Adrenal gland (tissue), 5 donors: ENCODE results near the gene MAS1L.

ENCODE experiments used
- POLR2A ChIP-seq, 2 donors: fragments of 450-650 bp; IDR thresholded peaks; one replicate each; pipeline ENCODE4 v1.6.1; 2017; ENCODE audit warnings: antibody characterized with exemption in 2 of 2, mild to moderate bottlenecking in 2 of 2, moderate library complexity in 1 of 2
- TF ChIP-seq, protein P1 (sequence below), 6 experiments: fragments of 450-650 bp in 4 of 6; fragments of 200-600 bp in 2 of 6; sonication (generic) in 1 of 6; IDR thresholded peaks; 1 replicate in 5 of 6; 2 replicates in 1 of 6; pipeline versions ENCODE4 v1.5.1 to v1.8.0; 2016 to 2021; ENCODE audit warnings: antibody characterized with exemption in 6 of 6, mild to moderate bottlenecking in 2 of 6, moderate library complexity in 1 of 6
- donor health status: DM: no; HTN: no; CAD: no.

- no peak for TF ChIP-seq POLR2A (IDR thresholded peaks at IDR 0.05)
- TF ChIP-seq, protein P1, sequence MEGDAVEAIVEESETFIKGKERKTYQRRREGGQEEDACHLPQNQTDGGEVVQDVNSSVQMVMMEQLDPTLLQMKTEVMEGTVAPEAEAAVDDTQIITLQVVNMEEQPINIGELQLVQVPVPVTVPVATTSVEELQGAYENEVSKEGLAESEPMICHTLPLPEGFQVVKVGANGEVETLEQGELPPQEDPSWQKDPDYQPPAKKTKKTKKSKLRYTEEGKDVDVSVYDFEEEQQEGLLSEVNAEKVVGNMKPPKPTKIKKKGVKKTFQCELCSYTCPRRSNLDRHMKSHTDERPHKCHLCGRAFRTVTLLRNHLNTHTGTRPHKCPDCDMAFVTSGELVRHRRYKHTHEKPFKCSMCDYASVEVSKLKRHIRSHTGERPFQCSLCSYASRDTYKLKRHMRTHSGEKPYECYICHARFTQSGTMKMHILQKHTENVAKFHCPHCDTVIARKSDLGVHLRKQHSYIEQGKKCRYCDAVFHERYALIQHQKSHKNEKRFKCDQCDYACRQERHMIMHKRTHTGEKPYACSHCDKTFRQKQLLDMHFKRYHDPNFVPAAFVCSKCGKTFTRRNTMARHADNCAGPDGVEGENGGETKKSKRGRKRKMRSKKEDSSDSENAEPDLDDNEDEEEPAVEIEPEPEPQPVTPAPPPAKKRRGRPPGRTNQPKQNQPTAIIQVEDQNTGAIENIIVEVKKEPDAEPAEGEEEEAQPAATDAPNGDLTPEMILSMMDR (IDR thresholded peaks at IDR 0.05): no peak
Observed at GRCh38 chr6:29483735-29484134, 4.0 kb downstream of the MAS1L start.
